Measurements from ENCODE around the gene ERGIC3. TPM values are rescaled to one million over a fixed set of nuclear protein-coding genes. Genes with fewer than 3 reads are reported as not detected.

ERGIC3 gene
- total and polyA plus RNA-seq, 2 of the 13 experiments (the other 11 are each of a cell fraction or from before 2014, with no cell fraction given) = 407 to 670 TPM

- POLR2A ChIA-PET = no interaction called here
- Histone ChIP-seq H4K20me1 (ENCODE audit: insufficient read depth, low read length) (no peaks in the 10 kb centered on the region), H3K27me3 (ENCODE audit: control insufficient read depth in 1 of 2, insufficient read depth in 2 of 2, low read length in 2 of 2) (peaks cover 3 to 27% of the 10 kb centered on the region in 2 experiments; a peak in 4 of 5 replicates), H3K9ac (ENCODE audit: insufficient read depth, low read depth, low read length) (no peak overlapping the region), H3K4me3 (replicated peaks in 1 of 3; ENCODE audit: insufficient read depth in 1 of 3, low read depth in 2 of 3, low read length in 3 of 3) (no peak overlapping the region), H2AFZ (ENCODE audit: low read length) (no peak overlapping the region), H3K9me3 (ENCODE audit: low read length) (no peaks in the 10 kb centered on the region), H3K4me1 (ENCODE audit: insufficient read depth, low read length) (peaks cover 26% of the 10 kb centered on the region), H3K4me2 (ENCODE audit: low read depth, low read length) (no peak overlapping the region), H3K27ac (ENCODE audit: extremely low read length, insufficient read depth, low read length) (no peak overlapping the region), H3K79me2 (ENCODE audit: insufficient read depth, low read length) (no peaks in the 10 kb centered on the region), H3K36me3 (replicated peaks in 1 of 2; ENCODE audit: control insufficient read depth in 1 of 2, insufficient read depth in 2 of 2, low read length in 2 of 2) (no peaks in the 10 kb centered on the region)
- in situ Hi-C loops (cut with HindIII; ENCODE audit: extremely low pct_ligation_motif_present, low pct_unique_long_range_greater_than_20kb) = loop anchor here (5.0 kb wide), 1 partner anchor 138 kb away; no protein-coding TSS in a partner anchor
- intact Hi-C loops (cut with micrococcal nuclease; ENCODE audit: unreplicated experiment) = no loop called here
- 76% methylated on average over 34 of the region's 34 CpGs for WGBS (ENCODE audit: low lambda C conversion rate)
- ATAC-seq (no peak), FAIRE-seq (no peak), DNase-seq (ENCODE audit: low spot score) (no peak)
- no peak for TF ChIP-seq DR1 (CRISPR knock-in tag; IDR thresholded peaks at IDR 0.05)
- TF ChIP-seq MNT (IDR thresholded peaks at IDR 0.05) = 0 out of 2 replicates have a peak, but pooled peaks have one; percentile 16
- CTCF ChIA-PET (ENCODE audit: low intra/inter-chr PET ratio, low total read pairs) = no interaction called here
- BruUV-seq (replicated peaks) = no TSS peak
These were observed 58.5 kb downstream of the ERGIC3 start for GRCh38 chr20:35600176-35600992.
